ENCODE measurements around the gene CLASP2. TPM values are rescaled to one million over a fixed set of nuclear protein-coding genes. Genes with fewer than 3 reads are reported as not detected.

The CLASP2 gene
- 24.0 and 32.5 TPM in 2 replicates for total RNA-seq

DNA sequence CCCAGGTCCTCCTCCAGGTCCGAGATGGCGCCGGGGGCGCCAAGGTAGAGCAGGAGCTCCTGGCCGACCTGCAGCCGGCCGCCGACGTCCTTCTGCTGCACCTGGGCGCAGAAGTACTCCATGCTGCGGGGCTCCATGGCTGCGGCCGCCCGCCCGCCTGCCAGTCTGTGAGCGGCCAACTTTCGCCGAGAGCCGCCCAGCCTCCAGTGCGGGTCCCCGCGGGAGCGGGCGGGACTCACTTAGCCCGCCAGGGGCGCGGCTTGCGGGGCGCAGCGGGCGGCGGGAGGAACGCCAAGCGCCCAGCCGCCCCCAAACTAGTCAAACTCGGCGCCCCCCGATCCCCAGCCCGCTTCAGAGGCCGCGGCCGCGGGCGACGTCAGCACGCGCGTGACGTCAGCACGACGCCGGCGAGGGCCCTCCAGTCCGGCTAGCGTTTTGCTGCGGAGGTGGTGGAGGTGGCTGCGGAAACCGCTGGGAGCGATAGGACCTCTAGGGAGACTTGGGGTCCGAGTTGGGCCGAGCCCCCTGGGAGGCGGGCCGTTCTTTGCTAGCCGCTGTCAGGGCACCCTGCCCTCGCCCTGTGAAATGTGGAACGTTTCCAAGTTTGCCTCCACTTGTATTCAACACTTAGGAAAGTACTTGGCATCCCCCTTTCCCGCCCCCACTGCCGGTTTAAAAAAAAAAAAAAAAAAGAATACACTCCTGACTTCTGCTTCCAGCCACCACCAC, at the start of gene CLASP2:
Gene CLASP2, minus strand, starts transcription at position 389 of the 729 bp plus-strand sequence. Its CDS starts 252 bp downstream, at position 137.

Other genes starting within 250 kb of the CLASP2 start
- gene PDCD6IP, start 80.4 kb upstream of the CLASP2 start, total RNA-seq = 133 and 204 TPM in 2 replicates